ENCODE measurements around the gene SAFB. TPM values are rescaled to one million over a fixed set of nuclear protein-coding genes. Genes with fewer than 3 reads are reported as not detected.

SAFB gene
- polyA plus RNA-seq, 2 of the 4 experiments (the other 2 are of a cell fraction): 55.0 to 74.0 TPM

Small RNA genes lying within 50 kb of the gene (small RNA-seq; reads per million reads assigned to genes)
- 0 to 0.97 (median 0) reads per million in 6 experiments for gene SNRPEP4

Other genes with a start within 250 kb of the SAFB start
- gene ZNRF4, start 167.7 kb upstream of the SAFB start, polyA plus RNA-seq (2011; rRNA removed): not detected in 2 replicates
- gene ZNRF4, start 167.7 kb upstream of the SAFB start, polyA plus RNA-seq (2017; fragmentation: RNase III; extraction: RNeasy Plus Mini Kit Qiagen cat#74134 plus additional on column Dnase treatment): not detected in 3 replicates
- gene TINCR, start 55.1 kb upstream of the SAFB start, polyA plus RNA-seq (2011; rRNA removed): 1.2 TPM in 2 replicates
- gene TINCR, start 55.1 kb upstream of the SAFB start, polyA plus RNA-seq (2017; fragmentation: RNase III; extraction: RNeasy Plus Mini Kit Qiagen cat#74134 plus additional on column Dnase treatment): 1.6 to 1.9 TPM (median 1.8 TPM) in 3 replicates
- gene SAFB2, start 307 bp upstream of the SAFB start, polyA plus RNA-seq (2011; rRNA removed): 23.4 and 33.2 TPM in 2 replicates
- gene SAFB2, start 307 bp upstream of the SAFB start, polyA plus RNA-seq (2017; fragmentation: RNase III; extraction: RNeasy Plus Mini Kit Qiagen cat#74134 plus additional on column Dnase treatment): 42.2 to 52.3 TPM (median 51.2 TPM) in 3 replicates
- 19.1 and 20.5 TPM in 2 replicates for gene MICOS13, start 57.4 kb downstream of the SAFB start, polyA plus RNA-seq (2011; rRNA removed)
- gene MICOS13, start 57.4 kb downstream of the SAFB start, polyA plus RNA-seq (2017; fragmentation: RNase III; extraction: RNeasy Plus Mini Kit Qiagen cat#74134 plus additional on column Dnase treatment): 43.1 to 48.8 TPM (median 48.6 TPM) in 3 replicates
- gene HSD11B1L, start 57.9 kb downstream of the SAFB start, polyA plus RNA-seq (2011; rRNA removed): 2.5 and 2.8 TPM in 2 replicates
- gene HSD11B1L, start 57.9 kb downstream of the SAFB start, polyA plus RNA-seq (2017; fragmentation: RNase III; extraction: RNeasy Plus Mini Kit Qiagen cat#74134 plus additional on column Dnase treatment): 2.7 to 4.8 TPM (median 4.8 TPM) in 3 replicates
- 329 and 368 TPM in 2 replicates for gene RPL36, start 67.2 kb downstream of the SAFB start, polyA plus RNA-seq (2011; rRNA removed)
- gene RPL36, start 67.2 kb downstream of the SAFB start, polyA plus RNA-seq (2017; fragmentation: RNase III; extraction: RNeasy Plus Mini Kit Qiagen cat#74134 plus additional on column Dnase treatment): 1,385 to 1,590 TPM (median 1,396 TPM) in 3 replicates
- 41.2 and 42.7 TPM in 2 replicates for gene LONP1, start 97.1 kb downstream of the SAFB start, polyA plus RNA-seq (2011; rRNA removed)
- 65.2 to 68.9 TPM (median 66.4 TPM) in 3 replicates for gene LONP1, start 97.1 kb downstream of the SAFB start, polyA plus RNA-seq (2017; fragmentation: RNase III; extraction: RNeasy Plus Mini Kit Qiagen cat#74134 plus additional on column Dnase treatment)
- gene CATSPERD, start 97.6 kb downstream of the SAFB start, polyA plus RNA-seq (2011; rRNA removed): 0.03 TPM in 1 of 2 replicates, not detected in the other
- 0.17 TPM in 1 of 3 replicates, not detected in the others for gene CATSPERD, start 97.6 kb downstream of the SAFB start, polyA plus RNA-seq (2017; fragmentation: RNase III; extraction: RNeasy Plus Mini Kit Qiagen cat#74134 plus additional on column Dnase treatment)
- 0.46 and 0.65 TPM in 2 replicates for gene PRR22, start 161.7 kb downstream of the SAFB start, polyA plus RNA-seq (2011; rRNA removed)
- gene PRR22, start 161.7 kb downstream of the SAFB start, polyA plus RNA-seq (2017; fragmentation: RNase III; extraction: RNeasy Plus Mini Kit Qiagen cat#74134 plus additional on column Dnase treatment): 2.0 to 2.3 TPM (median 2.2 TPM) in 3 replicates
- gene DUS3L, start 168.1 kb downstream of the SAFB start, polyA plus RNA-seq (2011; rRNA removed): 15.5 and 16.3 TPM in 2 replicates
- gene DUS3L, start 168.1 kb downstream of the SAFB start, polyA plus RNA-seq (2017; fragmentation: RNase III; extraction: RNeasy Plus Mini Kit Qiagen cat#74134 plus additional on column Dnase treatment): 26.9 to 29.4 TPM (median 27.9 TPM) in 3 replicates
- gene NRTN, start 182.0 kb downstream of the SAFB start, polyA plus RNA-seq (2011; rRNA removed): 0.32 and 0.38 TPM in 2 replicates
- 0.45 to 0.61 TPM (median 0.50 TPM) in 3 replicates for gene NRTN, start 182.0 kb downstream of the SAFB start, polyA plus RNA-seq (2017; fragmentation: RNase III; extraction: RNeasy Plus Mini Kit Qiagen cat#74134 plus additional on column Dnase treatment)
- 0.12 TPM in 1 of 2 replicates, not detected in the other for gene FUT6, start 216.6 kb downstream of the SAFB start, polyA plus RNA-seq (2011; rRNA removed)
- gene FUT6, start 216.6 kb downstream of the SAFB start, polyA plus RNA-seq (2017; fragmentation: RNase III; extraction: RNeasy Plus Mini Kit Qiagen cat#74134 plus additional on column Dnase treatment): not detected in 3 replicates
- 0.09 and 0.20 TPM in 2 replicates for gene FUT3, start 228.4 kb downstream of the SAFB start, polyA plus RNA-seq (2011; rRNA removed)
- gene FUT3, start 228.4 kb downstream of the SAFB start, polyA plus RNA-seq (2017; fragmentation: RNase III; extraction: RNeasy Plus Mini Kit Qiagen cat#74134 plus additional on column Dnase treatment): 0.09 TPM in 1 of 3 replicates, not detected in the others
- gene FUT5, start 247.5 kb downstream of the SAFB start, polyA plus RNA-seq (2011; rRNA removed): 0.04 TPM in 1 of 2 replicates, not detected in the other
- not detected in 3 replicates for gene FUT5, start 247.5 kb downstream of the SAFB start, polyA plus RNA-seq (2017; fragmentation: RNase III; extraction: RNeasy Plus Mini Kit Qiagen cat#74134 plus additional on column Dnase treatment)